ENCODE results near the gene ATRIP. TPM values are rescaled to one million over a fixed set of nuclear protein-coding genes. Genes with fewer than 3 reads are reported as not detected.

Gene ATRIP
- total and polyA plus RNA-seq, 2 of the 8 experiments (the other 6 are each of a cell fraction or from before 2014, with no cell fraction given) = 18.5 to 20.2 TPM

- TF ChIP-seq CHD7 (IDR thresholded peaks at IDR 0.05; ENCODE audit: insufficient replicate concordance, low read length) = no peak
- TF ChIP-seq ATF3 (IDR thresholded peaks at IDR 0.05; ENCODE audit: insufficient read depth, low read depth, low read length) = no peak
- no peak for TF ChIP-seq KDM4A (IDR thresholded peaks at IDR 0.05; ENCODE audit: low read depth, low read length, severe bottlenecking)
- TF ChIP-seq USF2 (IDR thresholded peaks at IDR 0.05; ENCODE audit: low read length) = no peak
- TF ChIP-seq TAF1 (IDR thresholded peaks at IDR 0.05; ENCODE audit: low read depth, low read length) = no peak
- TF ChIP-seq EZH2 (IDR thresholded peaks at IDR 0.05; ENCODE audit: low read depth, low read length, severe bottlenecking) = no peak
- TF ChIP-seq SAP30 (IDR thresholded peaks at IDR 0.05; ENCODE audit: insufficient read depth, insufficient replicate concordance, low read length) = no peak
- no peak for TF ChIP-seq POLR2A (IDR thresholded peaks at IDR 0.05; ENCODE audit: control extremely low read depth in 1 of 2, low read depth in 2 of 2, low read length in 2 of 2)
- no peak for TF ChIP-seq E2F6 (IDR thresholded peaks at IDR 0.05)
These were observed 21.8 kb downstream of the ATRIP start (continued) for GRCh38 chr3:48468329-48468731.

Data from H1 (cell line).